Bronchial epithelial cell (primary cell): ENCODE results near the gene NLN. TPM values are rescaled to one million over a fixed set of nuclear protein-coding genes. Genes with fewer than 3 reads are reported as not detected.
A peak's percentile ranks its signal among the peaks of the same experiment; 100 is the strongest.
"Not testable (repeated sequence)": the region's sequence is repeated elsewhere in the genome, so short reads cannot be mapped to it uniquely, and the experiment has no call there.

Experiments used
- DNase-seq: peaks from one replicate; pipeline ENCODE4 v3.0.0-alpha.2; 2010; ENCODE audit warnings: low read depth
- FAIRE-seq: peaks from 2 replicates; lab custom pipeline; 2011; peaks lifted over from hg19 to GRCh38; lab: Jason Lieb, UNC
- H3K27me3 ChIP-seq: 2 replicates; pipeline ENCODE4 v1.5.1; 2011; ENCODE audit warnings: low read length; ENCODE audit not compliant: control insufficient read depth, insufficient read depth
- H3K36me3 ChIP-seq: 2 replicates; pipeline ENCODE4 v1.5.1; 2011; ENCODE audit warnings: low read length; ENCODE audit not compliant: control insufficient read depth, insufficient read depth
- H3K4me3 ChIP-seq: 2 replicates; pipeline ENCODE4 v1.5.1; 2011; ENCODE audit warnings: mild to moderate bottlenecking, low read depth, low read length, control low read depth
- CTCF ChIP-seq: IDR thresholded peaks from 2 replicates; pipeline ENCODE4 v1.5.1; 2011; ENCODE audit warnings: mild to moderate bottlenecking, moderate library complexity, low read length, control low read depth, inconsistent platforms; ENCODE audit not compliant: insufficient read depth, severe bottlenecking
- total RNA-seq: library from RNA; depleted of rRNA; stranded (reverse); fragments of >200 nt; gene quantifications from 2 replicates; pipeline ENCODE4 v1.2.1, GENCODE V29; 2014

Gene NLN
- total RNA-seq, 1 donor from 2014 or later = 40.3 TPM

- Histone ChIP-seq H3K4me3 (no peak overlapping the region), H3K27me3 (no peaks in the 10 kb centered on the region), H3K36me3 (peaks cover 8% of the 10 kb centered on the region)
- no peak for TF ChIP-seq CTCF
- DNase-seq (no peak), FAIRE-seq (no peak)
These were observed 45.6 kb downstream of the NLN start for GRCh38 chr5:65767565-65767964.

DNA sequence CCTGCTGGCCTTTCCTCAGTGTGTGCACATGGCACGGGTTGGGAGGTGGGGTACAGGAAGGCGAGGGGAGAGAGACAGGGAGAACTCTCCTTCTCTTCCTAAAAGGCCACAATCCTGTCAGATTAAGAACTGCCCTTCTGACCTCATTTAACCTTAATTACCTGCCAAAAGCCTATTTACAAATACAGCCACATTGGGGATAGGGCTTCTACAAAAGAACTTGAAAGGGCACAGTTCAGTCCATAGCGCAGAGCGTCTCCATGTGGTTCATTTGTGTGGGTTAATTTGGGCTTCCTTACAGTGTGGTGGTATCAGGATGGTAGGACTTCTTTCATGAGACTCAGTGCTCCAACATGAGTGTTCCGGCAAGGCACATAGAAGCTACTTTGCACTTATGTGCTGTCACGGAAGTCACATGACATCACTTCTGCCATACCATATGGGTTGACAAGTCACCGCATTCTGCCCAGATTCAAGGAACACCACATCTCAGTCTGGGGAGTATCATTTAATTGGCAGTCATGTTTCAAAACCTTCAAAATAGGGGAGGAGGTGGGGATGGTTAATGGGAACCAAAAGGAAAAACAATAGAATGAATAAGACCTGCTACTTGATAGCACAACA is 46.8 kb downstream of the NLN start:
- FAIRE-seq (no peak), DNase-seq (no peak)
- no peak overlapping the region for H3K4me3 ChIP-seq
- H3K36me3 ChIP-seq = peaks cover 7% of the 10 kb centered on the region
- H3K27me3 ChIP-seq = no peaks in the 10 kb centered on the region
- TF ChIP-seq CTCF = no peak

DNA sequence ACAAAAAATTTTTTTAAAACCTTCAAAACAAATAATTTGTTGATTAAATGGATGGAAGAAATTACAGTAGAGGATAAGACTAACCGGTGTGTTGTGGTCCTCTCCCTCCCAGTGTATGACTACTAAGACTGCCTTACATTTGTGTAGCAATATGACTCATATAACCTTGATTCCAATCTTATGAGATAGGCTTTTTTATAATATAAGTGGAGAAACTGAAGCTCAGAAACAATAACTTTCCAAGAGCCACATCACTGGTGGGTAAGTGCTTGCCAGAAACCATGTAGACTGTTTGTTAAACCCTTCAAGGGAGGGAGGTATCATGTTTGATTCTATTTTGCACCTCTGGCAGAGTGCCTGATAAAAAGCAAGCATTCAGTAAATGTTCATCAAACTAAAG is 47.5 kb downstream of the NLN start:
- Histone ChIP-seq H3K27me3 (no peaks in the 10 kb centered on the region), H3K4me3 (no peak overlapping the region), H3K36me3 (peaks cover 7% of the 10 kb centered on the region)
- DNase-seq (peak; percentile 88), FAIRE-seq (no peak)
- TF ChIP-seq CTCF = no peak

DNA sequence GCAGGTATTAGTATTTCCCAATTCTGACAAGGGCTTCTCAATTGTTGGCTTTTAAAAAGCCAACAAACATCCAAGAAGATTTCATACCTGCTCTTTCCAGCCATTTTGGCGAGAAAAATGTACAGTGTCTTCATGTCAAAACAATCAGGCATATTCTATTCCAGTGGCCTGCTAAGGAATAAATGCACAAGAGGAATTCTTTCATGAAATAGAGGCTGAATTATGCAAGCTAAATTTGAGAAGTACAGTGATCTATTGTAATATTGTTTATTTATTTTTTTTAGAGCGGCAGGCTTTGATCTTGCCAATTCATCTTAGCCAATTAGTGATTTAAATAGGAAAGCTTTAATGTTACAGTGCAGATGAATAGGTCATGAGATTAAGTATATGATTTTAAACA is 49.3 kb downstream of the NLN start:
- H3K36me3 ChIP-seq = peaks cover 6% of the 10 kb centered on the region
- FAIRE-seq = no peak
- no peak overlapping the region for H3K4me3 ChIP-seq
- TF ChIP-seq CTCF = no peak
- H3K27me3 ChIP-seq = no peaks in the 10 kb centered on the region
- DNase-seq = no peak

GRCh38 chr5:65772963-65773362 is 51.0 kb downstream of the NLN start:
- not testable (repeated sequence) for H3K4me3 ChIP-seq, DNase-seq, H3K36me3 ChIP-seq, H3K27me3 ChIP-seq, FAIRE-seq

GRCh38 chr5:65774346-65774745 is 52.3 kb downstream of the NLN start:
- no peak for FAIRE-seq
- no peaks in the 10 kb centered on the region for H3K27me3 ChIP-seq
- no peak overlapping the region for H3K4me3 ChIP-seq
- peak; percentile 89 for DNase-seq
- peaks cover 3% of the 10 kb centered on the region for H3K36me3 ChIP-seq
- no peak for TF ChIP-seq CTCF
